Measurements from ENCODE around the gene ZBTB22.
"Not testable (repeated sequence)": the region's sequence is repeated elsewhere in the genome, so short reads cannot be mapped to it uniquely, and the experiment has no call there.

Gene ZBTB22, protein sequence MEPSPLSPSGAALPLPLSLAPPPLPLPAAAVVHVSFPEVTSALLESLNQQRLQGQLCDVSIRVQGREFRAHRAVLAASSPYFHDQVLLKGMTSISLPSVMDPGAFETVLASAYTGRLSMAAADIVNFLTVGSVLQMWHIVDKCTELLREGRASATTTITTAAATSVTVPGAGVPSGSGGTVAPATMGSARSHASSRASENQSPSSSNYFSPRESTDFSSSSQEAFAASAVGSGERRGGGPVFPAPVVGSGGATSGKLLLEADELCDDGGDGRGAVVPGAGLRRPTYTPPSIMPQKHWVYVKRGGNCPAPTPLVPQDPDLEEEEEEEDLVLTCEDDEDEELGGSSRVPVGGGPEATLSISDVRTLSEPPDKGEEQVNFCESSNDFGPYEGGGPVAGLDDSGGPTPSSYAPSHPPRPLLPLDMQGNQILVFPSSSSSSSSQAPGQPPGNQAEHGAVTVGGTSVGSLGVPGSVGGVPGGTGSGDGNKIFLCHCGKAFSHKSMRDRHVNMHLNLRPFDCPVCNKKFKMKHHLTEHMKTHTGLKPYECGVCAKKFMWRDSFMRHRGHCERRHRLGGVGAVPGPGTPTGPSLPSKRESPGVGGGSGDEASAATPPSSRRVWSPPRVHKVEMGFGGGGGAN
- total RNA-seq: 14.9 to 42.7 reads per million in 2 experiments

DNA sequence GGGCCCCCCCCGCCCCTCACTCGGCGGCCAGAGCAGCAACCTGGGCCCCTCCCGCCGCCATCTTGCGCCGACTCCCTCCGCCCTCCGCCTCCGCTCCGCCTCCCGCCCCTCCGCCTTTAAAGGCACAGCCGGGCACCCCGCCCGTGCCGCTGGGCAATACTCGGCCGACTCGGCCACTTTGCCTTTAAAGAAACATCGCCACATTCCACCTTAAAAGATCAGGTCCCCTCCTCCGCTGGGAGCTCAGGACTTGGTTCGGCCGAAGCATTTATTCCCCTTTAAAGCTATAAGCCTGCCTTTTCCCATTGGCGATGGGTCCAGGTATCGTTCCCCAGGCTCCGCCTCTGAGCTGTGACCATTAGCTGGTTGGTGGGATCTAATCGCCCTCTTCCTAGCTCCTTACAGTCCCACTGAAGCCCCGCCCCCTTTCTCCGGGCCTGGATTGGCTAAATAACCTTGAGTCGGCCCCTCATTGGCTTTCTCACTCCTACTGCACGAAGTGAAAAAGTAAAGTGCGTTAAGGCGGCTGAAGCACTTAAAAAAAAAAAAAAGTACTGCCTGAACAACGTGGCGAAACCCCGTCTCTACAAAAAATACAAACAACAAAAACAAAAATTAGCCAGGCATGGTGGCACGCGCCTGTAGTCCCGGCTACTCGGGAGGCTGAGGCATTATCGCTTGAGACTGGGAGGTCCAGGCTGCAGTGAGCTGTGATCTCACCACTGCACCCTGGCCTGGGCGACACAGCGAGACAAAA lies at the start of gene ZBTB22:
Gene ZBTB22 (minus strand): TSS at position 76 of the 757 bp plus-strand sequence. CDS start 828 bp downstream, outside the sequence.
- DNase-seq (ENCODE audit: low read depth): peak; percentile 93

DNA sequence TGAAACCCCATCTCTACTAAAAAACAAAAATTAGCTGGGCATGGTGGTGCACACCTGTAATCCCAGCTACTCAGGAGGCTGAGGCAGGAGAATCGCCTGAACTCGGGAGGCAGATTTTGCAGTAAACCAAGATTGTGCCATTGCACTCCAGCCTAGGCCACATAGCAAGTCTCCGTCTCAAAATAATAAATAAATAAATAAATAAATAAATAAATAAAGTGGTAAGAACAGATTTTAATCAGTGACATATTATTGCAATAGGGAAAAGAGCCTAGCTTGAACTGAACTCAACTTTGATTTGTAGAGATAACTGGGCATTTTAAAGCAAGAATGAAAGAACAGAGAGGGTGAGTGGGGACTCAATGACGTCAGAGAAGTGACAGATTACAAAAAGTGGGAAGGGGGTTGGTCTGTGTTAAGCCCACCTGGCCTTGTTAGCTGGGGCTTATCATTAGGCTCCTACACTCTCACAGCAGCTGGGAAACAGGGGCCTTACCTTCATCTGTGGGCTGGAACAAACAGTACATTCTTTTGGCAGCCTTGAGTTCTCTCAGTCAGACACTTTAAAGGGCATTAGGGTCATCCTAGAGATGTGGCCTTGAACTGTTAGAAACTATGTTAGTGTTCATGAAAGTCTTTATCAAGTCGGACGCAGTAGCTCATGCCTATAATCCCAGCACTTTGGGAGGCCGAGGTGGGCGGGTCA lies 49.6 kb upstream of the ZBTB22 start:
- no peak for DNase-seq (ENCODE audit: low read depth)

DNA sequence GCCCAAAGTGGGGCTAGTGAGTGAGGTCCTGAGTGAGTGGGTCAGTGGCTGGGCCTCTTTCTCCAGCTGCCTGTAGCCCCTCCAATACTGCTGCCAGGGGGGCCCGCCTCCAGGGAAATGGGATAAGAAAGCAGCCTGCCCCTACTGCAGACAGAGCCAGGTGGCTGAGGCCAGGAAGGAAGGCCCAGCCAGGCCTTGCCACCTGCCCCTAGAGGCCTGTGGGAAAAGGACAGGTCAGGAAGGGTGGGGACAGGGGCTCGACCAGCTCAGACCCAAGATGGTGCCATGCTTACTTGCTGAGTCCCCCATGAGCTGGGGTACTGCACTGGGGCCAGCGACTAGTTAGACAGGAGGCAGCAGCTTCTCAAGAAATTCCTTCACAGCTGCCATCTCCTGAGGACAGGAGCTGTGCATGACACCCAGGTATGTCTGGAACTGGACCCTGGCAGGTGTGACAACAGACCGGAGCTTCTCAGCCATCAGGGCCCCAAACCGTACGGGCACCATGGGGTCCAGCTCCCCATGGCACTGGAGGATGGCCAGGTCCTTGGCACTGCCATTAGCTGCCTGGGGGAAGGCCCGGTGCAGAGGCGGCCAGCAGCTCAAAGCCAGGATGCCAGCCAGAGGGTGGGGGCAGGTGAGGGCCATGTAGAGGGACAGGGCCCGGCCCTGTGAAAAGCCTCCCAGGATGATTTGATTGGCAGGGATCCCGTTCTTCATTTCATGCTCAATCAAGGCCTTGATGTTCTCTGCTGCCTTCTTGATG lies 47.8 kb upstream of the ZBTB22 start:
- DNase-seq (ENCODE audit: low read depth): not testable (repeated sequence)

DNA sequence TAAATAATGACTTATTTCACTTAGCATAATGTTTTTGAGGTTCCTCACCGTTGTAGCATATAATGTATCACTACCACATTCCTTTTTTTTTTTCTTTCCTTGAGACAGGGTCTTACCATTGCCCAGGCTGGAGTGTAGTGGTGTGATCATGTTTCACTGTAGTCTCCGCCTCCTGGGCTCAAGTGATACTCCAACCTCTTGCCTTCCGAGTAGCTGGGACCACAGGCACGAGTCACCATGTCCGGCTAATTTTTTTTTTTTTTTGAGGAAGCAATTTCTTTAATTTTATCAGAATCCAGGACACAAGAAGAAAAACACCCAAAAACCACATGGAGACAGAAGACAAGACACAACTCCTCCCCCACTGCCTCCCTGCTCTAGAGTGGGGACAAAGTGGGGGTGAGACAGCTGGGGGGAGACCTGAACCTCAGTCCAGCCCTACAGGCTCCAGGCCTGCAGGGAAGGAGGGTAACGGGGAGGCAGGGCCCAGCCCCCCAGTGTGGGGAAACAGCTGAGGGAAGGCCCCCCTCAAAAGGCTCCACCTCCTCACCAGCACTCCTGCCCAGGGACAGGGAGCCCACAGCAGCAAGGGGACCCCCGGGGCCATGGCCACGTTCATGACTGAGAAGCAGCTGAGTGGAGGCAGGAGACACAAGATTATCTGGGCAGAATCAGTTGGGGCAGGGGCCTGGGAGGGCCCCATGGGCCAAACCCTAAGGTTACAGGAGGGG lies 47.1 kb upstream of the ZBTB22 start:
- DNase-seq (ENCODE audit: low read depth): not testable (repeated sequence)

DNA sequence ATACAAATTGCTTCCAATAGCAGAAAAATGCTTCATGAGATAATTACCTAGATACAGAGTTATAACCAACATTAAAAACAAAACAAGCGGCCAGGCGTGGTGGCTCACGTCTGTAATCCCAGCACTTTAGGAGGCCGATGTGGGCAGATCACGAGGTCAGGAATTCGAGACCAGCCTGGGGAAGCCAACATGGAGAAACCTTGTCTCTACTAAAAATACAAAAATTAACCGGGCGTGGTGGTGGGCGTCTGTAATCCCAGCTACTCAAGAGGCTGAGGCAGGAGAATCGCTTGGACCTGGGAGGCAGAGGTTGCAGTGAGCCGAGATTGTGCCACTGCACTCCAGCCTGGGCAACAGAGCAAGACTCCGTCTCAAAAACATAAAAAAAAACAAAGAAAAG lies 45.9 kb upstream of the ZBTB22 start:
- DNase-seq (ENCODE audit: low read depth): not testable (repeated sequence)

DNA sequence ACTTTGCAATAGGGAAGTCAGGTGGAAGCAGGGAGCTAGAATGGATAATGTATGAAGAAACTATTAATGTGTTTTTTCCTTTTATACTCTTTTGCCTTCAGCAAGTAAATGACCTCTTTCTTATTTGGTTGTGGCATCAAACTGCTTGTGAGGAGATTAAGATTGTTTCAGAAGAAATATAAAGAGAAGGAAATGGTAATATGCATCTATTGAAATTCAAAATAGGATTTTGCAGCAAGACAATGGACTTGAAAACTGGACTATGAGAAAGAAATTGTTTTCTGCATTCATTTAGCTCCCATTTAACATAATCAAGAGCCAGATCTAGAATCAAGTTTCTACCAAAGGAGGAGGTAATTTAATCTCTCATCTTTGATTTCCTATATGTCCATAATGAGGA lies 41.8 kb upstream of the ZBTB22 start:
- DNase-seq (ENCODE audit: low read depth): no peak

DNA sequence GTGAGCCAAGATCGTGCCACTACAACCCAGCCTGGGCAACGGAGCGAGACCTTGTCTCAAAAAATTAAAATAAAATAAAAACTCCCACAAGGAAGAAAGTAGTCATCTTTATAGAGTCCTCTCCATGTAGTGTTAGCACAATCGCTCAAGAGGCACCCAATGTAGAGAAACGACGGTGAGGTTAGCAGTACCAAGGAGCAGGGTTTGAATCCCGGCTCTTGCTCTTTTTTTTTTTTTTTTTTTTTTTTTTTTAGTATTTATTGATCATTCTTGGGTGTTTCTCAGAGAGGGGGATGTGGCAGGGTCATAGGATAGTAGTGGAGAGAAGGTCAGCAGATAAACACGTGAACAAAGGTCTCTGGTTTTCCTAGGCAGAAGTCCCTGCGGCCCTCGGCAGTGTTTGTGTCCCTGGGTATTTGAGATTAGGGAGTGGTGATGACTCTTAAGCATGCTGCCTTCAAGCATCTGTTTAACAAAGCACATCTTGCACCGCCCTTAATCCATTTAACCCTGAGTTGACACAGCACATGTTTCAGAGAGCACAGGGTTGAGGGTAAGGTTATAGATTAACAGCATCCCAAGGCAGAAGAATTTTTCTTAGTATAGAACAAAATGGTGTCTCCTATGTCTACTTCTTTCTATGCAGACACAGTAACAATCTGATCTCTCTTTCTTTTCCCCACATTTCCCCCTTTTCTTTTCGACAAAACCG lies 39.8 kb upstream of the ZBTB22 start:
- not testable (repeated sequence) for DNase-seq (ENCODE audit: low read depth)

DNA sequence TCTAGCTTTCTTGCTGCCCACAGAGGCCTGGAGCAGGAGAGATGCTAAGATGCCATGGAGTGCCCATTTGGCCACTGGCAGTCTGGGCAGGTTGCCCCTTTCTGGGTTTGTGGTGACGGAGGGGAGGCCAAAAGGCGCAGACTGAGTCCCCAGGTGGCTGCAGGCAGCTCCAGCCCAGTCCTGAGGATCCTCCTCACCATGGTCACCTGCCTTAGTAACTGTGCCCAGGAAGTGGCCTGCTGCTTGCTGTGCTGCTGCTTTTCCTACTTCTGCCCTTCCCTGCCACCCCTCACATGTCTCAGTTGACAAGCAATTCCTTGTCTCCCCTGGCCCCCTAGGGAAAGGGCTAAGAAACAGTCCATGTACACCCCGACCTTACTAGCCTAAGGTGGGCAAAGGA lies 38.8 kb upstream of the ZBTB22 start:
- no peak for DNase-seq (ENCODE audit: low read depth)

DNA sequence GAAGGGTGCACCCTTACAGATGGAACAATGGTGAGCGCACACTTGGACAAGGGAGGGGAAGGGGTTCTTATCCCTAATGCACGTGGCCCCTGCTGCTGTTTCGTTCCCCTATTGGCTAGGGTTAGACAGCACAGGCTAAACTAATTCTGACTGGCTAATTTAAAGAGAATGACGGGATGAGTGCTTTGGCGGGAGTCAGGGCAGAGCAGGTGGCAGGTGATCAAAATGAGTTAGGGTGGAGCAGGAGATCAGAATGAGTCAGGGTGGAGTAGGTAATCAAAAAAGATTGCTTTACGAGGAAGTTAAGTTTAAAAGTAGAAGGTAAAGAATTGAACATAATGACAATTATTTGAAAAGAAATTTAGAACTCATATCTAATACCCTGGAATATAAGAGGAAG lies 38.3 kb upstream of the ZBTB22 start:
- DNase-seq (ENCODE audit: low read depth): not testable (repeated sequence)

DNA sequence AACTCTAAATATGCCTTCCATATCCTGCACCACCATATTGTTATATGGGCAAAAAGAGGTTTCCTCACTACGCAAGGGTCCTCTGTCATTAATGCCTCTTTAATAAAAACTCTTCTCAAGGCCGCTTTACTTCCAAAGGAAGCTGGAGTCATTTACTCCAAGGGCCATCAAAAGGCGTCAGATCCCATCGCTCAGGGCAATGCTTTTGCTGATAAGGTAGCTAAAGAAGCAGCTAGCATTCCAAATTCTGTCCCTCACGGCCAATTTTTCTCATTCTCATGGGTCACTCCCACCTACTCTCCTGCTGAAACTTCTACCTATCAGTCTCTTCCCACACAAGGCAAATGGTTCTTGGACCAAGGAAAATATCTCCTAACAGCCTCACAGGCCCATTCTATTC lies 30.3 kb upstream of the ZBTB22 start:
- no peak for DNase-seq (ENCODE audit: low read depth)

DNA sequence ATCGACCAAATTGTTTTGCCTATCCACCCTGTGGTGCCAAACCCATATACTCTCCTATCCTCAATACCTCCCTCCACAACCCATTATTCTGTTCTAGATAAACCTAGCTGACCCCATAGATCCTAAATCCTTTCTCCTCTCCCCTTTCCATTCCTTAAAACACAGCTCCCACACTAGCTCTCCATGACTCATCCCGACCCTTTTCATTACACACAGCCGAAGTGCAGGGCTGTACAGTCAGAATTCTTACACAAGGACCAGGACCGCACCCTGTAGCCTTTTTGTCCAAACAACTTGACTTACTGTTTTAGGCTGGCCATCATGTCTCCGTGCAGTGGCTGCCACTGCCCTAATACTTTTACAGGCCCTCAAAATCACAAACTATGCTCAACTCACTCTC lies 29.4 kb upstream of the ZBTB22 start:
- not testable (repeated sequence) for DNase-seq (ENCODE audit: low read depth)

DNA sequence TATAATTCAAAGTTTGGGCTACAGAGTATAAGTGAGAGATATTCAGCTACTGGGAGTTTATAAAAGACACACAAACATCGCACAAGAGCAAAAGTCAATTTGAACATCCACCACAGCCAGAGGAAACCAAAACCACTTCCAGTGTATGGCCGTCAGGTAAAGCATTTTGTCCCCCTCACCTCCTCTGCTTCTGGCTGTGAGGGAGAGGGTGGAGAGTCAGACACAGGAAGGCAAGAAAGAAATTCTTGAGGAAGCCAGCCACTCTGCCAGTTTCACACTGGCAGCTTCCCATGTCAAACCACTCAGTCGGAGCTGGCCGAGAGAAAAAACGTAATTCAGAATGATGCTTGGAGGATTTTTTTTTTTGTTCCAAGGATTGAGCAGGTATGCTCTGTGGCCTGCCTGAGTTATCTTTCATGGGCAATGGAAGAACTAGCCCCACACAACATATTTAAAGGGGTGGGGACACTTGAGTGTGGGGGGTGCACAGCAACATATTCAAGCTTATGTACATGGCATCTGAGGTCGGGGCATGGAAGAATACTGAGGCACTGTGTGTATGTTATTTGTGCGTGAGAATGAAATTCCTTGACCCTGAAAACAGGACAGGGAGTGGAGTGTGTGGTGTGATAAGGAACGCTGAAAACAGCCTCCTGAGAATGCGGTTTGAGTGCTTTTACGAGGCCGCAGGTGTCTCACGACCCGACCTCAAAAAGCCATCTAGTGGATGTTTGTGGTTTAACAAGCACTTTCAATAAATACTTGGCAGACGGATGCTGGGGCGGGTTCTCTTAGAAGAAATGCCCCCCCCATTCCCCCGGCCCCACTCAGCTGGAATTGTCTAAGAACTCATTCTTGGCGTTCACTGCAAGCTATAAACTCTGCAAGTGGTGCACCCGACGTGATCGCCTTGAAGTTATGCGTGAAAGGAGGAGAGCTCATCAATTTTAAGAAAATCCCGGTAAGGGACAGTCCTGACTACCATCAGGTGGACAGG lies 27.5 kb upstream of the ZBTB22 start:
- peak; percentile 54 for DNase-seq (ENCODE audit: low read depth)

DNA sequence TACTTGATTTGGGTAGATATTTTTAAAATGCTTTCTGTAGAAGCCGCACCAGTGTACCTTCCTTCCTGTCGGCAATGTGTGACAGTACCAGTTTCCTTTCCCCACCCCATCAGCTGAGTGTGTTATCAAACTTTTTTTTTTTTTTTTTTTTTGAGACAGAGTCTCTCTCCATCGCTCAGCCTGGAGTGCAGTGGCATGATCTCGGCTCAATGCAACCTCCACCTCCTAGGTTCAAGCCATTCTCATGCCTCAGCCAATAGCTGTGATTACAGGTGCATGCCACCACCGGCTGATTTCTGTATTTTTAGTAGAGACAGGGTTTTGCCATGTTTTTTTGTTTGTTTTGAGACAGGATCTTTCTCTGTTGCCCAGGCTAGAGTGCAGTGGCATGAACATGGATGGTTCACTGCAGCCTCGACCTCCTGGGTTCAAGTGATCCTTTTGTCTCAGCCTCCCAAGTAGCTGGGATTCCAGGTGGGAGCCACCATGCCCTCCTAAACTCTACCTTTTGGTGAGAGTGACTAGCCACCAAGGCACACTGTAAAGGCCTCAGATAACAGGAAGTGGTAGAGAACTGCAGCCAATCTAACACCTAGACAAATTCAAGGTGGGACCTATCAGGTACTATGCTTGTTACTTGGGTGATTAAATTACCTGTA lies 26.5 kb upstream of the ZBTB22 start:
- peak; percentile 61 for DNase-seq (ENCODE audit: low read depth)

DNA sequence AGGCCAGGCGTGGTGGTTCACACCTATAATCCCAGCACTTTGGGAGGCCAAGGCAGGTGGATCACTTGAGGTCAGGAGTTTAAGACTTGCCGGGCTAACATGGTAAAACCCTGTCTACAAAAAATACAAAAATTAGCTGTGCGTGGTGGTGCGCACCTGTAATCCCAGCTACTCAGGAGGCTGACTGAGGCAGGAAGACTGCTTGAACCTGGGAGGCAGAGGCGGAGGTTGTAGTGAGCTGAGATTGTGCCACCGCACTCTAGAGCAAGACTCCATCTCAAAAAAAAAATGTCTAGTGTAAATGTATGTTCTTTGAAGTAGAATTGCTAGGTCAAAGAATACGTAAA lies 26.0 kb upstream of the ZBTB22 start:
- not testable (repeated sequence) for DNase-seq (ENCODE audit: low read depth)

DNA sequence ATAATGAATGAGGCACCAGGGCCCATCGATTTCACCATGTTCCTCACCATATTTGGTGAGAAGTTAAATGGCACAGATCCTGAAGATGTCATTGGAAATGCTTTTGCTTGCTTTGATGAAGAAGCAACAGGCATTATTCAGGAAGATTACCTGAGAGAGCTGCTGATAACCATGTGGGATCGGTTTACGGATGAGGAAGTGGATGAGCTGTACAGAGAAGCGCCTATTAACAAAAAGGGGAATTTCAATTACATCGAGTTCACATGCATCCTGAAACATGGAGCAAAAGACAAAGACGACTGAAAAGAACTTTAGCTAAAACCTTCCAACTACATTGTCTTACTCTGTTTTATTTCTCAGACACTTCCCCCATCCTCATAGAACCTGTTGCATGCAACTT lies 21.6 kb upstream of the ZBTB22 start:
- DNase-seq (ENCODE audit: low read depth): no peak

DNA sequence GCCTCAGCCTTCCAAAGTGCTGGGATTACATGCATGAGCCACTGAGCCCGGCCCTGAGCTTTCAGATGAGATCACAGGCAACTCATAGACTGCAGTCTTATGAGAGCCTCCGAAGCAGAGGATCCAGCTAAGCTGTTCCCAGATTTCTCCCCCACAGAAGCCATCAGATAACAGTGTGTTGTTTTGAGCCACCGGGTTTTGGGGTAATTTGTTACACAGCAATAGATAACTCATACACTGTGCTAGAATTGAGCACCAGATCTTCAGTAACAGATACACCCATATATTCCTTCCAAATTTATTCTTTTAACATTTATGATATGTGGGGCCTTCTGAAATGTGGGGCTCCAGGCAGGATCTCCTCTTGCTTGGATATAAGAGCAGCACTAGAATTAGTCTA lies 19.0 kb upstream of the ZBTB22 start:
- no peak for DNase-seq (ENCODE audit: low read depth)

DNA sequence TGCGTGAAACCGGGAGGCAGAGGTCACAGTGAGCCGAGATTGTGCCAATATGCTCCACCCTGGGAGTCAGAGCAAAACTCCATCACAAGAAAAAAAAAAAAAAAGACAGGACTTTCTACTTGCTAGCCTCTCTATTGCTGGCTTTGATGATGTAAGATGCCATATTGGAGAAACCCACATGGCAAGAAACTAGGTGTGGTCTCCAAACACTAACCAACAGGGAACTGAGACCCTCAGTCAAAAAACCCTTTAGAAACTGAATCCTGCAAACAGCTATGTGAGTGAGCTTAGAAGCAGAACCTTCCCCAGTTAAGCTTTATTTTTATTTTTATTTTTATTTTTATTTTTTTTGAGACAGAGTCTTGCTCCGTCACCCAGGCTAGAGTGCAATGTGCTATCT lies 18.4 kb upstream of the ZBTB22 start:
- no peak for DNase-seq (ENCODE audit: low read depth)

DNA sequence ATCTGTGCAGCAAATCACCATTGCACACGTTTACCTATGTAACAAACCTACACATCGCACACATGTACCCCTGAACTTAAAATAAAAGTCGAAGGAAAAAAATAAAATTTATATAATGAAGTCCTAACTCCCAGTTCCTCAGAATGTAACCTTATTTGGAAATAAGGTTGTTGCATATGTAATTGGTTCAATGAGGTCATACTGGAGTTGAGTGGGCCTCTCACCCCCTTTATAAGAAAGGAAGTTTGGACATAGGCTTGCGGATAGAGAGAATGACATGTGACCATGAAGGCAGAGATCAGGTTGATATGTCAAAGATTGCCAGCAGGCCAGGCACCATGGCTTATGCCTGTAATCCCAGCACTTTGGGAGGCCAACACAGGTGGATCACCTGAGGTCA lies 16.1 kb upstream of the ZBTB22 start:
- DNase-seq (ENCODE audit: low read depth): no peak
